Suprapubic skin (tissue), 3 donors: Measurements from ENCODE around the gene ENO2.

ENCODE experiments used
- EP300 ChIP-seq: sonication (generic); formaldehyde crosslinking; IDR thresholded peaks from one replicate; pipeline ENCODE4 v1.6.1; 2017; ENCODE audit warnings: antibody characterized with exemption
- TF ChIP-seq, protein P1 (sequence below), 2 donors: fragments of 200-600 bp in 1 of 2; fragments of 450-650 bp in 1 of 2; sonication (generic) in 1 of 2; IDR thresholded peaks; one replicate each; pipeline ENCODE4 v1.5.1; 2016 to 2019; ENCODE audit warnings: antibody characterized with exemption in 2 of 2, mild to moderate bottlenecking in 1 of 2, moderate library complexity in 1 of 2

DNA sequence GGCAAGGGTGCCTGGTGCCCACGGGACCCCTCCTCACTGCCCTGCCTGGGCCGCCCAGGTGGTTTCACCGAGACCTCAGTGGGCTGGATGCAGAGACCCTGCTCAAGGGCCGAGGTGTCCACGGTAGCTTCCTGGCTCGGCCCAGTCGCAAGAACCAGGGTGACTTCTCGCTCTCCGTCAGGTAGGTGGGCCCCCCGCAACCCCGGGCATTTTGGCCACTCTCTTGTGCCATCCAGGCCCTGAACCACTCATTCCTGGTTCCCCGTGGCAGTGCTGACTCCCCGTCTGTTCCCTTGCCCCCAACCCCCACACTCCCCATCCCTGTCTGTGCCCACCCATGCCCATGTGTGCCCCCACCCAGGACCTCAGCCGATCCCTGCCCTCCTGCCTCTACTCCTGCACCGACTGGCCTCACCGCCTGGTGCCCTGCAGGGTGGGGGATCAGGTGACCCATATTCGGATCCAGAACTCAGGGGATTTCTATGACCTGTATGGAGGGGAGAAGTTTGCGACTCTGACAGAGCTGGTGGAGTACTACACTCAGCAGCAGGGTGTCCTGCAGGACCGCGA lies 37.3 kb downstream of the ENO2 start:
- TF ChIP-seq, protein P1, sequence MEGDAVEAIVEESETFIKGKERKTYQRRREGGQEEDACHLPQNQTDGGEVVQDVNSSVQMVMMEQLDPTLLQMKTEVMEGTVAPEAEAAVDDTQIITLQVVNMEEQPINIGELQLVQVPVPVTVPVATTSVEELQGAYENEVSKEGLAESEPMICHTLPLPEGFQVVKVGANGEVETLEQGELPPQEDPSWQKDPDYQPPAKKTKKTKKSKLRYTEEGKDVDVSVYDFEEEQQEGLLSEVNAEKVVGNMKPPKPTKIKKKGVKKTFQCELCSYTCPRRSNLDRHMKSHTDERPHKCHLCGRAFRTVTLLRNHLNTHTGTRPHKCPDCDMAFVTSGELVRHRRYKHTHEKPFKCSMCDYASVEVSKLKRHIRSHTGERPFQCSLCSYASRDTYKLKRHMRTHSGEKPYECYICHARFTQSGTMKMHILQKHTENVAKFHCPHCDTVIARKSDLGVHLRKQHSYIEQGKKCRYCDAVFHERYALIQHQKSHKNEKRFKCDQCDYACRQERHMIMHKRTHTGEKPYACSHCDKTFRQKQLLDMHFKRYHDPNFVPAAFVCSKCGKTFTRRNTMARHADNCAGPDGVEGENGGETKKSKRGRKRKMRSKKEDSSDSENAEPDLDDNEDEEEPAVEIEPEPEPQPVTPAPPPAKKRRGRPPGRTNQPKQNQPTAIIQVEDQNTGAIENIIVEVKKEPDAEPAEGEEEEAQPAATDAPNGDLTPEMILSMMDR (IDR thresholded peaks at IDR 0.05), result no peak
- TF ChIP-seq EP300, result no peak
